Measurements from ENCODE around the gene BRF1. TPM values are rescaled to one million over a fixed set of nuclear protein-coding genes. Genes with fewer than 3 reads are reported as not detected.

Gene BRF1
- total and polyA plus RNA-seq, 2 of the 8 experiments (the other 6 are each of a cell fraction or from before 2014, with no cell fraction given), result 7.7 to 18.3 TPM

- DNase-seq (ENCODE audit: low read depth in 1 of 2, low spot score in 2 of 2) (no peak), FAIRE-seq (no peak)
- H2BK12ac ChIP-seq (ENCODE audit: low read depth, low read length), result peak overlapping the region; percentile 68; the same call in 1 of the 2 replicates
- no peak overlapping the region for H4K5ac ChIP-seq (ENCODE audit: insufficient read length, low read depth, low read length)
- peak overlapping the region; percentile 44; the same call in 1 of the 2 replicates for H2BK5ac ChIP-seq (ENCODE audit: low read depth, low read length)
- H3K79me1 ChIP-seq (ENCODE audit: low read depth, low read length), result no peaks in the 10 kb centered on the region
- 92% methylated on average over 4 of the region's 4 CpGs; no CpG with 5 or more reads in 1 of the 2 experiments for WGBS, 2 experiments (ENCODE audit: extremely low coverage in 1 of 2, insufficient coverage in 1 of 2, insufficient read length in 1 of 2, insufficient replicate concordance in 2 of 2, low coverage in 1 of 2, low lambda C conversion rate in 2 of 2, missing lambda C conversion rate in 1 of 2)
- no peak overlapping the region for H3K27ac ChIP-seq (ENCODE audit: low read depth, low read length)
- H3K56ac ChIP-seq (replicated peaks; ENCODE audit: insufficient read length, low read depth, low read length), result no peak overlapping the region
- no peak overlapping the region for H3K23ac ChIP-seq (ENCODE audit: insufficient read length)
- no peak overlapping the region for H3K14ac ChIP-seq (ENCODE audit: insufficient read length)
- peak overlapping the region; percentile 97; the same call in 1 of the 2 replicates for H2BK20ac ChIP-seq (ENCODE audit: low read length)
- H3K9ac ChIP-seq (replicated peaks in 1 of 4; ENCODE audit: extremely low read depth in 1 of 4, low read depth in 3 of 4, low read length in 3 of 4), result no peak overlapping the region
- no peak overlapping the region; the same call in 1 of the 2 replicates for H4K8ac ChIP-seq (ENCODE audit: extremely low read depth, insufficient read depth, low read length)
- H3K4me3 ChIP-seq (ENCODE audit: extremely low read depth in 1 of 4, insufficient read depth in 2 of 4, low read depth in 3 of 4, low read length in 4 of 4), result no peak overlapping the region
- H3K4me1 ChIP-seq (replicated peaks in 1 of 4; ENCODE audit: control insufficient read depth in 3 of 4, insufficient read depth in 4 of 4, low read length in 3 of 4), result peaks cover 0 to 18% (median 12%) of the 10 kb centered on the region in 4 experiments; a peak in 5 of 7 replicates
- peaks cover 0 to 34% (median 20%) of the 10 kb centered on the region in 4 experiments; a peak in 5 of 7 replicates for H3K27me3 ChIP-seq (replicated peaks in 1 of 4; ENCODE audit: control insufficient read depth in 3 of 4, extremely low read depth in 1 of 4, insufficient read depth in 3 of 4, low read length in 3 of 4)
- H2AFZ ChIP-seq (ENCODE audit: low read length), result no peak overlapping the region
- no peaks in the 10 kb centered on the region for H3K79me2 ChIP-seq (ENCODE audit: control insufficient read depth in 1 of 2, insufficient read depth in 2 of 2, low read length in 2 of 2)
- POLR2A ChIA-PET (ENCODE audit: partially characterized antibody), result interaction anchor here (1.1 kb wide), 1 partner anchor 49 kb away, joined by 3 read pairs; the partner anchor contains the start of gene BTBD6
- peak overlapping the region; percentile 53; the same call in 1 of the 2 replicates for H2AK5ac ChIP-seq (ENCODE audit: low read depth, low read length)
- CTCF ChIA-PET (ENCODE audit: partially characterized antibody), result interaction anchor here (1.0 to 6.2 kb wide), 4 partner anchors 12 to 108 kb away, joined by 3 to 36 read pairs (median 5); no protein-coding TSS in a partner anchor
- H2BK120ac ChIP-seq (replicated peaks; ENCODE audit: low read depth, low read length), result no peak overlapping the region
- peaks cover 4% of the 10 kb centered on the region; the same call in 1 of the 2 replicates for H3K23me2 ChIP-seq (ENCODE audit: low read depth, low read length)
- H2BK15ac ChIP-seq (ENCODE audit: low read length), result 0 out of 2 replicates have a peak overlapping the region, but pooled peaks have one; percentile 88
- no peak overlapping the region for H3K18ac ChIP-seq (ENCODE audit: extremely low read depth, low read length)
- H3K9me3 ChIP-seq (ENCODE audit: insufficient read depth in 2 of 2, low read depth in 1 of 2, low read length in 1 of 2), result no peaks in the 10 kb centered on the region
- no peaks in the 10 kb centered on the region for H3K36me3 ChIP-seq (ENCODE audit: control insufficient read depth in 2 of 4, insufficient read depth in 4 of 4, low read length in 3 of 4)
- H4K20me1 ChIP-seq (replicated peaks in 1 of 2; ENCODE audit: control insufficient read depth in 1 of 2, insufficient read depth in 2 of 2, low read length in 2 of 2), result peaks cover 0 to 2% of the 10 kb centered on the region in 2 experiments
- no peak overlapping the region for H3K4me2 ChIP-seq (ENCODE audit: insufficient read depth in 1 of 2, low read depth in 2 of 2, low read length in 2 of 2)
- peak overlapping the region; percentile 47 for H3K4ac ChIP-seq (replicated peaks; ENCODE audit: insufficient read length, low read depth, low read length)
- H4K91ac ChIP-seq (replicated peaks; ENCODE audit: insufficient read length, low read length), result no peak overlapping the region
- TF ChIP-seq GABPA (IDR thresholded peaks at IDR 0.05; ENCODE audit: borderline replicate concordance, insufficient read depth, low read length) (no peak), FOSL1 (IDR thresholded peaks at IDR 0.05; ENCODE audit: insufficient read depth, low read depth, low read length) (no peak), NRF1 (IDR thresholded peaks at IDR 0.05; ENCODE audit: low read depth, low read length) (no peak), CREB1 (IDR thresholded peaks at IDR 0.05) (no peak), SRF (IDR thresholded peaks at IDR 0.05; ENCODE audit: low read depth, low read length) (no peak), PHF8 (conservative IDR thresholded peaks at IDR 0.05; ENCODE audit: low read depth, low read length) (no peak), KDM5A (IDR thresholded peaks at IDR 0.05; ENCODE audit: low read length) (no peak), ATF3 (IDR thresholded peaks at IDR 0.05; ENCODE audit: insufficient read depth, low read depth, low read length) (no peak), CBX8 (IDR thresholded peaks at IDR 0.05; ENCODE audit: borderline replicate concordance, low read depth, low read length) (no peak), ASH2L (IDR thresholded peaks at IDR 0.05; ENCODE audit: low read length) (no peak)
- TF ChIP-seq, protein P1, sequence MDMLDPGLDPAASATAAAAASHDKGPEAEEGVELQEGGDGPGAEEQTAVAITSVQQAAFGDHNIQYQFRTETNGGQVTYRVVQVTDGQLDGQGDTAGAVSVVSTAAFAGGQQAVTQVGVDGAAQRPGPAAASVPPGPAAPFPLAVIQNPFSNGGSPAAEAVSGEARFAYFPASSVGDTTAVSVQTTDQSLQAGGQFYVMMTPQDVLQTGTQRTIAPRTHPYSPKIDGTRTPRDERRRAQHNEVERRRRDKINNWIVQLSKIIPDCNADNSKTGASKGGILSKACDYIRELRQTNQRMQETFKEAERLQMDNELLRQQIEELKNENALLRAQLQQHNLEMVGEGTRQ (IDR thresholded peaks at IDR 0.05; ENCODE audit: low read length), result no peak
- TF ChIP-seq, protein P2, sequence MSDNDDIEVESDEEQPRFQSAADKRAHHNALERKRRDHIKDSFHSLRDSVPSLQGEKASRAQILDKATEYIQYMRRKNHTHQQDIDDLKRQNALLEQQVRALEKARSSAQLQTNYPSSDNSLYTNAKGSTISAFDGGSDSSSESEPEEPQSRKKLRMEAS (IDR thresholded peaks at IDR 0.05), result no peak
These were observed 102.2 kb downstream of the BRF1 start for GRCh38 chr14:105198588-105198987.
